ENCODE data around the gene FGD3. TPM values are rescaled to one million over a fixed set of nuclear protein-coding genes. Genes with fewer than 3 reads are reported as not detected.

The FGD3 gene
- total RNA-seq, 8 experiments from 2014 or later = 0.31 to 11.6 (median 6.3) TPM

GRCh38 chr9:93036887-93037475 lies 89.7 kb downstream of the FGD3 start:
- 90% methylated on average over 2 of the region's 13 CpGs; no CpG with 5 or more reads in 9 of the 10 experiments for WGBS, 10 experiments
- in situ Hi-C loops (cut with MboI; ENCODE audit: low pct_unique_long_range_greater_than_20kb in 2 of 9, low sequenced_read_pairs in 9 of 9, unreplicated experiment in 9 of 9) = no loop called here
- Histone ChIP-seq H3K4me3 (no peak overlapping the region), H3K27ac (no peak overlapping the region), H3K4me1 (replicated peaks in 1 of 2) (peaks cover 6% of the 10 kb centered on the region in 2 donors)
- ATAC-seq (replicated peaks in 6 of 8) = peak in 3 of 8 experiments; percentile 4 to 23 (median 20)

DNA sequence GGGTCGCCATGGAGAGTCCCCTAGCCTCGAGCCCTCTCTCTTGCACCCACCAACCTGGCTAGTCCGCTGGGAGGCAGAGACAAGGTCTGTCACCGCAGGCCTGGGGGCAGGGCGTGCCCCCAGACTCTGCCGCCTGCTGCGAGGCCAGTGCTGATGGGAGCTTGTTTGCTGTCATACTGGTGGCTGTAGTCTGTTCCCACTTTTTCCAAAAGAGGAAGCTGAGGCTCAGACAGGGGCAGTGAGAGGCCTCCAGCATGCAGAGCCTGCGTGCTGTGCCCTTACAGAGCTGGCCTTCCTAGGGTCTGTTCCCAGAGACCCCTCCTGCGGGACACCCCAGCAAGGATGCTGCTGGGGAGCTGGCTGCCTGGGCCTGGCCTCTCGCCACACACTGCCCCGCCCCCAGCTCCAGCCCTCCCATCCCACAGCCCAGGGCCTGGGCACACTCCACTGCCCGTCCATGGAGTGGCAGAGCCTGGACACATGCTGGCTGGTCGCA lies 90.2 kb downstream of the FGD3 start:
- peaks cover 6% of the 10 kb centered on the region in 2 donors for H3K4me1 ChIP-seq (replicated peaks in 1 of 2)
- peak in 1 of 8 experiments; percentile 10 for ATAC-seq (replicated peaks in 6 of 8)
- WGBS, 10 experiments = 80 to 93% methylated on average over 1 to 3 of the region's 13 CpGs; no CpG with 5 or more reads in 8 of the 10 experiments
- no peak overlapping the region for H3K4me3 ChIP-seq
- no peak overlapping the region for H3K27ac ChIP-seq
- in situ Hi-C loops (cut with MboI; ENCODE audit: low pct_unique_long_range_greater_than_20kb in 2 of 9, low sequenced_read_pairs in 9 of 9, unreplicated experiment in 9 of 9) = no loop called here

- ATAC-seq (replicated peaks in 6 of 8) = no peak
- Histone ChIP-seq H3K4me1 (replicated peaks in 1 of 2) (peaks cover 0 to under 1% of the 10 kb centered on the region in 2 donors), H3K4me3 (no peak overlapping the region), H3K27ac (no peak overlapping the region)
- in situ Hi-C loops (cut with MboI; ENCODE audit: low pct_unique_long_range_greater_than_20kb in 2 of 9, low sequenced_read_pairs in 9 of 9, unreplicated experiment in 9 of 9) = no loop called here
- 50 to 82% (median 72%) methylated on average over 2 to 3 of the region's 6 CpGs; no CpG with 5 or more reads in 6 of the 10 experiments for WGBS, 10 experiments
Measured at GRCh38 chr9:93038918-93039317, 91.6 kb downstream of the FGD3 start.

DNA sequence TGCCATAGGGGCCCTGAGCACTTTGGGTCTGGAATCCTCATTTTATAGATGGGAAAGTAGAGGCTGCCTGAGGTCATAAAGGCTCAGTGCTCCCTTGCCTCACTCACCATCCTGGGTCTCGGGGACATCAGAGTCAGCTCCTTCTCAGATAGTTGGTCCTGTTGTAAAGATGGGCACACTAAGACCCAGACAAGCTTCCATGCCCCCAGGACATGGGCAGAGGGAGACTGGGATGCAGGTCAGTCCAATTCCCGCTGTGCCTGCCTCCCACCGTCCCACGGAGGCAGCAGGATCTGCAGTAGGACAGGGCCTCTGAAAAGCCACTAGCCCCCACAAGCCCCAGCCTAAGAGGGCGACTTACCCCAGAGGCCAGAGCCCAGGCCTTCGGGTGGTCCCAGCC lies 92.1 kb downstream of the FGD3 start:
- Histone ChIP-seq H3K4me3 (no peak overlapping the region), H3K4me1 (replicated peaks in 1 of 2) (no peaks in the 10 kb centered on the region), H3K27ac (no peak overlapping the region)
- in situ Hi-C loops (cut with MboI; ENCODE audit: low pct_unique_long_range_greater_than_20kb in 2 of 9, low sequenced_read_pairs in 9 of 9, unreplicated experiment in 9 of 9) = no loop called here
- ATAC-seq (replicated peaks in 6 of 8) = no peak
- WGBS, 10 experiments = 77 to 100% (median 80%) methylated on average over 1 to 6 of the region's 6 CpGs; no CpG with 5 or more reads in 6 of the 10 experiments

- no peak for ATAC-seq (replicated peaks in 6 of 8)
Measured at GRCh38 chr9:93039976-93040375, 92.7 kb downstream of the FGD3 start.

GRCh38 chr9:93040409-93040808 lies 93.1 kb downstream of the FGD3 start:
- no peak for ATAC-seq (replicated peaks in 6 of 8)
- WGBS, 10 experiments = 40 to 100% (median 84%) methylated on average over 1 to 6 of the region's 7 CpGs; no CpG with 5 or more reads in 5 of the 10 experiments
- H3K27ac ChIP-seq = no peak overlapping the region
- in situ Hi-C loops (cut with MboI; ENCODE audit: low pct_unique_long_range_greater_than_20kb in 2 of 9, low sequenced_read_pairs in 9 of 9, unreplicated experiment in 9 of 9) = no loop called here
- H3K4me3 ChIP-seq = no peak overlapping the region
- H3K4me1 ChIP-seq (replicated peaks in 1 of 2) = no peaks in the 10 kb centered on the region

More at GRCh38 chr9:93039976-93040375, 92.7 kb downstream of the FGD3 start:
- Histone ChIP-seq H3K4me1 (replicated peaks in 1 of 2) (no peaks in the 10 kb centered on the region), H3K27ac (no peak overlapping the region), H3K4me3 (no peak overlapping the region)
- WGBS, 10 experiments = 71 to 100% (median 87%) methylated on average over 1 to 4 of the region's 10 CpGs; no CpG with 5 or more reads in 5 of the 10 experiments
- in situ Hi-C loops (cut with MboI; ENCODE audit: low pct_unique_long_range_greater_than_20kb in 2 of 9, low sequenced_read_pairs in 9 of 9, unreplicated experiment in 9 of 9) = no loop called here

GRCh38 chr9:93041108-93041802 lies 93.9 kb downstream of the FGD3 start:
- ATAC-seq (replicated peaks in 6 of 8) = peak in 1 of 8 experiments; percentile 20
- WGBS, 10 experiments = 33 to 100% (median 80%) methylated on average over 1 to 4 of the region's 6 CpGs; no CpG with 5 or more reads in 3 of the 10 experiments
- in situ Hi-C loops (cut with MboI; ENCODE audit: low pct_unique_long_range_greater_than_20kb in 2 of 9, low sequenced_read_pairs in 9 of 9, unreplicated experiment in 9 of 9) = no loop called here
- Histone ChIP-seq H3K4me3 (no peak overlapping the region), H3K4me1 (replicated peaks in 1 of 2) (no peaks in the 10 kb centered on the region), H3K27ac (no peak overlapping the region)

DNA sequence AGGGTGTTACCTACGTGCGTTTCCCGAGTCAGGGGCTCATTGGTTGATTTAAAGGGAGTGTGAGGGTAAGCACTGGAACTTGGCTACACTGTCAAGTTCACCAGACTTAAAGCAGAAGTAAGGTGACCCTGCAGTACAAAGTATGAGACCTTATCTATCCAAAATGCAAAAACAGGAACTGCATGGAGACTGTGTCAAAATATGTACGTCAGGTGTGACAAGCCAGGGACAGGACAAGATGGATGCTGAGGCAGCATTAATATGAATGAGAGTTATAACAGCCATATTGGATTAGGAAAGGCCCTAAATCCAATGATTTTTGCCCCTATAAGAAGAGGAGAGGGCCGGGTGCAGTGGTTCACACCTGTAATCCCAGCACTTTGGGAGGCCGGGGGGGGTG lies 95.8 kb downstream of the FGD3 start:
- Histone ChIP-seq H3K4me1 (replicated peaks in 1 of 2) (no peaks in the 10 kb centered on the region), H3K4me3 (no peak overlapping the region), H3K27ac (no peak overlapping the region)
- in situ Hi-C loops (cut with MboI; ENCODE audit: low pct_unique_long_range_greater_than_20kb in 2 of 9, low sequenced_read_pairs in 9 of 9, unreplicated experiment in 9 of 9) = no loop called here
- 40 to 98% (median 73%) methylated on average over 1 to 5 of the region's 6 CpGs; no CpG with 5 or more reads in 1 of the 10 experiments for WGBS, 10 experiments
- ATAC-seq (replicated peaks in 6 of 8) = no peak

DNA sequence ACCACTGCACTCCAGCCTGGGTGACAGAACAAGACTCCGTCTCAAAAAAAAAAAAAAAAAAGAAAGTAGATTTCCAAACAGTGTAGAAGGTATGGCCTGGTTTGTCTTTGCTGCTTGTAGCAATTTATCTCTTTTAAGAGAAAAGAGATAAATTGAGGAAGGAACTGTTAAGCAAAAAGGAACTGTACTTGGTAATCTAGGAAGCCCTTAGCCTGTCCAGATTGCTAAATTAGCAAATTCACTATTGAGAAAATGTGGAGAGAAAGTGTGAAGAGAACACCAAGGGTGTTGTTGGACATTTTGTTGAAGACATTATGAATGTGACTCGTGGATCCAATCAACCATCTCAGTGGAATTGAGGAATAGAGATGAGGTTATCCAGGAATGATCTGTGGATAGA lies 98.2 kb downstream of the FGD3 start:
- WGBS, 10 experiments = 0 to 89% (median 80%) methylated on average over 1 to 2 of the region's 2 CpGs; no CpG with 5 or more reads in 2 of the 10 experiments
- no peak overlapping the region for H3K4me3 ChIP-seq
- in situ Hi-C loops (cut with MboI; ENCODE audit: low pct_unique_long_range_greater_than_20kb in 2 of 9, low sequenced_read_pairs in 9 of 9, unreplicated experiment in 9 of 9) = no loop called here

DNA sequence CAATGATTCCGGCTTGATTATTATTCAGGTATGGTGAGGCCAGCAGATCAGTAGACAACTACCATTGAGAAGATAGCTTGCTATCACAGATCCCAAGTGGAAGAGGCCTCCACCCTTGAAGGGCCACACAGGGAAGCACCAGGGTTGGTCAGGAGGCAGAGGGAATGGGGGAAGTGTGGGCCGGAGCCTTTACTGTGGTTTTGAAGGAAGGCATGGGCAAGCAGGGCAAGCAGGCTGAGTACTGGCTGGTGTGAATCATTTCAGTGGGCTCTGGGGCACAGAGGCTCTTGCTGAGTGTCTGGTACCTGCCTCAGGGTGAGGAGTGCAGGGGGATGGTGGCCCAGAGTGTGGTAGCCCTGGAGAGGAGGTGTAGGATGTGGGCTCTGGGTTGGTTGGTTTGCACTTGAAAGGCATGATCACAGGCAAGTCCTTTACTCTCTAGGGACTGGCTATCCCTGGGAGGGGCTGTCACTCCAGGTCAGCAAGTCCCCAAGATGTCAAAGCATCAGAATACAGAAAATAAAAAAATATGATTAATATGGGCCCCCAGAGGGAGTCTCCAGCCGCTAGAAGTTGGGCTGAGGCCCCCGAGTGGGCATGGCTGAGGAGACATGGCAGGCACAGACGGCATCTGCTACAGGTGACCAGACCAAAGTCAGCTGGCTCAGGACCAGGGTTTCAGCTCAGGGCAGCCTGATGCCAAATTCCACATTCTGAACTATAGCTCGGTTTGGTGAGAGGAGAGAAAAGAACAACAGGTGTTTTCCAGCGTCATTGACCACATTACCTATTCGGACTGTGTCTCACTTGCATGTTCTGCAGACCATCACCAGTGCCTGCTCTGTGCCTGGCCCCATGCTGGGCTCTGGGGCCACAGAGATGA lies 101.5 kb downstream of the FGD3 start:
- 34 to 100% (median 91%) methylated on average over 1 to 6 of the region's 8 CpGs; no CpG with 5 or more reads in 2 of the 10 experiments for WGBS, 10 experiments
- ATAC-seq (replicated peaks in 6 of 8) = no peak
- Histone ChIP-seq H3K27ac (no peak overlapping the region), H3K4me3 (no peak overlapping the region), H3K4me1 (replicated peaks in 1 of 2) (no peaks in the 10 kb centered on the region)
- in situ Hi-C loops (cut with MboI; ENCODE audit: low pct_unique_long_range_greater_than_20kb in 2 of 9, low sequenced_read_pairs in 9 of 9, unreplicated experiment in 9 of 9) = no loop called here

More for the DNA sequence above, 98.2 kb downstream of the FGD3 start:
- no peak overlapping the region for H3K27ac ChIP-seq
- no peaks in the 10 kb centered on the region for H3K4me1 ChIP-seq (replicated peaks in 1 of 2)
- ATAC-seq (replicated peaks in 6 of 8) = no peak

DNA sequence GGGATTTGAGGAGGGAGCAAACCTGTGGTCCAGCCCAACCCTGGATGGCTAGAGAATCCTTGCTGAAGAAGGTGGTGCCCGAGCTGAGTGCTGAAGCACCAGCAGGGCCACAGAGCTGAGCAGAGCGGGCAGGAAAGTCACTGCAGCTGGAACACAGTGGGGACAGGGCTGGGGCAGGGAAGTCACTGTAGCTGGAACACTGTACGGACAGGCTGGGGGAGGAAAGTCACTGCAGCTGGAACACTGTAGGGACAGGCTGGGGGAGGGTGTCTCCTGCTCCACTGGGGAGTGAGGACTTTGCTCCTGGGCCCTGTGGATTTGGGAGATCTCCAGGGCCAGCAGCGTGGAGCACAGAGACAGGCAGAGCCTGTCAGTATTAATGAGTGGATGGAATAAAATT lies 102.2 kb downstream of the FGD3 start:
- ATAC-seq (replicated peaks in 6 of 8) = no peak
- Histone ChIP-seq H3K4me3 (no peak overlapping the region), H3K27ac (no peak overlapping the region), H3K4me1 (replicated peaks in 1 of 2) (no peaks in the 10 kb centered on the region)
- in situ Hi-C loops (cut with MboI; ENCODE audit: low pct_unique_long_range_greater_than_20kb in 2 of 9, low sequenced_read_pairs in 9 of 9, unreplicated experiment in 9 of 9) = no loop called here
- WGBS, 10 experiments = 0 to 94% (median 69%) methylated on average over 1 to 3 of the region's 4 CpGs; no CpG with 5 or more reads in 6 of the 10 experiments

GRCh38 chr9:93050231-93050630 lies 102.9 kb downstream of the FGD3 start:
- no peak overlapping the region for H3K27ac ChIP-seq
- H3K4me1 ChIP-seq (replicated peaks in 1 of 2) = no peaks in the 10 kb centered on the region
- H3K4me3 ChIP-seq = no peak overlapping the region
- in situ Hi-C loops (cut with MboI; ENCODE audit: low pct_unique_long_range_greater_than_20kb in 2 of 9, low sequenced_read_pairs in 9 of 9, unreplicated experiment in 9 of 9) = no loop called here
- ATAC-seq (replicated peaks in 6 of 8) = peak in 3 of 8 experiments; percentile 49 to 72 (median 66)
- WGBS, 10 experiments = 17 to 100% (median 80%) methylated on average over 1 to 3 of the region's 4 CpGs; no CpG with 5 or more reads in 3 of the 10 experiments
